Measurements from ENCODE around the gene TNK2.

DNA sequence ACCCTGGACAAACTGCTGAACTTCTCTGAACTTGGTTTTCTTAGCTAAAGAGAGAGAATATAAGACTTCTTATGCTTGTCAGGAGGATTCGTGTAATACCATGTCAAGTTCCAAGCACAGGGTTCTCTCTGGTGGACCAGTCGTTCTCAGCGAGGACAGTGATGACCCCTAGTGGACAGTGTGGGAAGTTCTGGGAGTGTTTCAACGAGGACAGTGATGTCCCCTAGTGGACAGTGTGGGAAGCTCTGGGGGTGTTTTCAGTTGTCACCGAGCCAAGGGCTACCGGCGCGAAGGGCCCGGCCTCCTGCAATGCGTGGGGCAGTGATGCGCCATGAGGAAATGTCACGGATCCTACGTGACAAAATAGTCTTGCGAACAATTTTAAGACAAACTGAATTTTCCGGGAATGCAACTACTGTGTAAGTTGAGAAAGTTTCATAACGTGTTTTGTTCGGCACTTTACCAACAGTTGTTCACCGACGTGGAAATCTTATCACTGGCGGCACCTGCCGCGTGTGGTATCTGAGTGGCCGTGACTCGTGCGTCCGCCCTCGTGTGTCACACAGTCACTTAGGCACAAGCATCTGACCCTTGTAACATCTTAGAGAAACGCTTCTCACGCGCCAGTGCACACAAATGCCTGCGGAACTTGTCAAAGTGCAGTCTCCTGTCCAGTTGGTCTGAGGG is 57.4 kb downstream of the TNK2 start:
- no peak for TF ChIP-seq POLR2AphosphoS5 (IDR thresholded peaks at IDR 0.05; ENCODE audit: low read depth, low read length)
- TF ChIP-seq TAF1 (IDR thresholded peaks at IDR 0.05; ENCODE audit: borderline replicate concordance, insufficient read depth, low read length): no peak
- TF ChIP-seq, protein P1, sequence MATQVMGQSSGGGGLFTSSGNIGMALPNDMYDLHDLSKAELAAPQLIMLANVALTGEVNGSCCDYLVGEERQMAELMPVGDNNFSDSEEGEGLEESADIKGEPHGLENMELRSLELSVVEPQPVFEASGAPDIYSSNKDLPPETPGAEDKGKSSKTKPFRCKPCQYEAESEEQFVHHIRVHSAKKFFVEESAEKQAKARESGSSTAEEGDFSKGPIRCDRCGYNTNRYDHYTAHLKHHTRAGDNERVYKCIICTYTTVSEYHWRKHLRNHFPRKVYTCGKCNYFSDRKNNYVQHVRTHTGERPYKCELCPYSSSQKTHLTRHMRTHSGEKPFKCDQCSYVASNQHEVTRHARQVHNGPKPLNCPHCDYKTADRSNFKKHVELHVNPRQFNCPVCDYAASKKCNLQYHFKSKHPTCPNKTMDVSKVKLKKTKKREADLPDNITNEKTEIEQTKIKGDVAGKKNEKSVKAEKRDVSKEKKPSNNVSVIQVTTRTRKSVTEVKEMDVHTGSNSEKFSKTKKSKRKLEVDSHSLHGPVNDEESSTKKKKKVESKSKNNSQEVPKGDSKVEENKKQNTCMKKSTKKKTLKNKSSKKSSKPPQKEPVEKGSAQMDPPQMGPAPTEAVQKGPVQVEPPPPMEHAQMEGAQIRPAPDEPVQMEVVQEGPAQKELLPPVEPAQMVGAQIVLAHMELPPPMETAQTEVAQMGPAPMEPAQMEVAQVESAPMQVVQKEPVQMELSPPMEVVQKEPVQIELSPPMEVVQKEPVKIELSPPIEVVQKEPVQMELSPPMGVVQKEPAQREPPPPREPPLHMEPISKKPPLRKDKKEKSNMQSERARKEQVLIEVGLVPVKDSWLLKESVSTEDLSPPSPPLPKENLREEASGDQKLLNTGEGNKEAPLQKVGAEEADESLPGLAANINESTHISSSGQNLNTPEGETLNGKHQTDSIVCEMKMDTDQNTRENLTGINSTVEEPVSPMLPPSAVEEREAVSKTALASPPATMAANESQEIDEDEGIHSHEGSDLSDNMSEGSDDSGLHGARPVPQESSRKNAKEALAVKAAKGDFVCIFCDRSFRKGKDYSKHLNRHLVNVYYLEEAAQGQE (IDR thresholded peaks at IDR 0.05; ENCODE audit: insufficient read depth in 1 of 2, low read depth in 2 of 2, low read length in 2 of 2): no peak
- no peak for TF ChIP-seq FOXP2 (optimal IDR thresholded peaks at IDR 0.05; ENCODE audit: borderline replicate concordance, extremely low read depth, extremely low read length, insufficient read depth)

Measured in PFSK-1 (cell line).